ENCODE results near the gene SCARB1. TPM values are rescaled to one million over a fixed set of nuclear protein-coding genes. Genes with fewer than 3 reads are reported as not detected.

SCARB1 gene
- total and polyA plus RNA-seq, 2 of the 13 experiments (the other 11 are each of a cell fraction or from before 2014, with no cell fraction given), result 63.4 to 160 TPM

DNA sequence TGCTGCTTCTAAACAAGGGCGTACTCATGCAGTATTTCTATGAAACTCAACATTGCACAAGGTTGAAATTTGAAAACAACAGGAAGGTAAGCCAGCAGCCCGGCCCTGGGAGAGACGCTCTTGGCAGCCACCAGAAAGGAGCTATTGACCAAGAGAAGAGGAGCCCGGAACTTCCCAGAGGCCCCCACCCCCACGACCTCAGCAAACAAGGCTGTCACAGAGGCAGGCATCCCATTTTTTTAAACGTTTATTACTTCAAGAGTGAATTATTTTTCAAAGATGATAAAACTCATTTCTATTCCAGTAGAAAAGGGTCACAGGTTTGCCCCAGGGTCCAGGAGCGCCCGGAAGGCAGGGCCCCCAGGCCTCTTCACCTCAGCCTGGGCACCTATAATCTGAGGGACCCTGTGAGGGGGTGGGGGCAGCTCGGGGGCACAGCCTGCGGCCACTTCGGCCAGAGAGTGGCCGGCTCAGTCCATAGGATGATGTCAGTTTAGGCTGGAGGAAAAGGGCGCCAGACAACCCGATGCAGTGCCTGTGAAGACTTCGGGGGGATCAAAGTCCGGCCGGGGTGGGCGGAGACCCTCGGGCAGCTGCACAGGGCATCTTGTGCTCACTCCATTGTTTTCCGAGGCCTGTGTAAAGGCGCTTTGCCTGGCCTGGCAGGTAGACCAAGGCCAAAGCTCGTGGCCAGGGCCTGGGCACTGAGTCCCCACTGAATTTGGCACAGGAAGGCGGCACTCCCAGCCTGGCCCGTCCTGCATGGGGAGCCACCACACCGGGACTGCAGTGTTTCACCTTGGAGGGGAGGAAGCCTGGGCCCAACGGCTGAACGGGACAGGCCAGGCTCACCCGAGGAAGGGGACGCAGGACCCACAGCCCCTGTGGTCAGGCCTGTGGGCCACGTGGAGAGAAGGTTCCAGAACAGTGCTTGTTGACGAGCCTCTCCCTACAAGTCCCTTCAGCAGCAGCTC lies 86.0 kb downstream of the SCARB1 start (continued):
- TF ChIP-seq, protein P1, sequence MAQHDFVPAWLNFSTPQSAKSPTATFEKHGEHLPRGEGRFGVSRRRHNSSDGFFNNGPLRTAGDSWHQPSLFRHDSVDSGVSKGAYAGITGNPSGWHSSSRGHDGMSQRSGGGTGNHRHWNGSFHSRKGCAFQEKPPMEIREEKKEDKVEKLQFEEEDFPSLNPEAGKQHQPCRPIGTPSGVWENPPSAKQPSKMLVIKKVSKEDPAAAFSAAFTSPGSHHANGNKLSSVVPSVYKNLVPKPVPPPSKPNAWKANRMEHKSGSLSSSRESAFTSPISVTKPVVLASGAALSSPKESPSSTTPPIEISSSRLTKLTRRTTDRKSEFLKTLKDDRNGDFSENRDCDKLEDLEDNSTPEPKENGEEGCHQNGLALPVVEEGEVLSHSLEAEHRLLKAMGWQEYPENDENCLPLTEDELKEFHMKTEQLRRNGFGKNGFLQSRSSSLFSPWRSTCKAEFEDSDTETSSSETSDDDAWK (CRISPR knock-in tag; IDR thresholded peaks at IDR 0.05), result no peak
- TF ChIP-seq ZNF629 (CRISPR knock-in tag; conservative IDR thresholded peaks at IDR 0.05) (0 out of 2 replicates have a peak, but pooled peaks have one; percentile 10), POLR2G (IDR thresholded peaks at IDR 0.05; ENCODE audit: low read depth, low read length) (peak; percentile 33; the same call in 1 of the 2 replicates), ZGPAT (CRISPR knock-in tag; IDR thresholded peaks at IDR 0.05) (peak; percentile 58), NCOR1 (IDR thresholded peaks at IDR 0.05; ENCODE audit: borderline replicate concordance, low read length) (peak; percentile 59; the same call in 1 of the 2 replicates), ZFP82 (CRISPR knock-in tag; IDR thresholded peaks at IDR 0.05; ENCODE audit: borderline replicate concordance) (peak; percentile 75; the same call in 1 of the 2 replicates), ASH2L (IDR thresholded peaks at IDR 0.05; ENCODE audit: insufficient read length, low read depth, low read length) (peak; percentile 45), ZNF296 (CRISPR knock-in tag; conservative IDR thresholded peaks at IDR 0.05) (peak; percentile 40; the same call in 1 of the 2 replicates), ZNF205 (CRISPR knock-in tag; IDR thresholded peaks at IDR 0.05) (peak; percentile 88)
- TF ChIP-seq, protein P2, sequence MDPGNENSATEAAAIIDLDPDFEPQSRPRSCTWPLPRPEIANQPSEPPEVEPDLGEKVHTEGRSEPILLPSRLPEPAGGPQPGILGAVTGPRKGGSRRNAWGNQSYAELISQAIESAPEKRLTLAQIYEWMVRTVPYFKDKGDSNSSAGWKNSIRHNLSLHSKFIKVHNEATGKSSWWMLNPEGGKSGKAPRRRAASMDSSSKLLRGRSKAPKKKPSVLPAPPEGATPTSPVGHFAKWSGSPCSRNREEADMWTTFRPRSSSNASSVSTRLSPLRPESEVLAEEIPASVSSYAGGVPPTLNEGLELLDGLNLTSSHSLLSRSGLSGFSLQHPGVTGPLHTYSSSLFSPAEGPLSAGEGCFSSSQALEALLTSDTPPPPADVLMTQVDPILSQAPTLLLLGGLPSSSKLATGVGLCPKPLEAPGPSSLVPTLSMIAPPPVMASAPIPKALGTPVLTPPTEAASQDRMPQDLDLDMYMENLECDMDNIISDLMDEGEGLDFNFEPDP (CRISPR knock-in tag; conservative IDR thresholded peaks at IDR 0.05), result no peak
